Stimulated activated CD8-positive, alpha-beta memory T cell treated with anti-CD3 and anti-CD28 coated beads, Interleukin-7, amount 100 ng/mL, for 4 hours (primary cell): ENCODE results near the gene OR2T34.
"Not testable (repeated sequence)": the region's sequence is repeated elsewhere in the genome, so short reads cannot be mapped to it uniquely, and the experiment has no call there.

Experiments used
- DNase-seq, 2 donors: peaks; one replicate each; pipeline ENCODE4 v3.0.0-alpha.2; 2020; ENCODE audit warnings: low read depth in 2 of 2

OR2T34 gene

DNA sequence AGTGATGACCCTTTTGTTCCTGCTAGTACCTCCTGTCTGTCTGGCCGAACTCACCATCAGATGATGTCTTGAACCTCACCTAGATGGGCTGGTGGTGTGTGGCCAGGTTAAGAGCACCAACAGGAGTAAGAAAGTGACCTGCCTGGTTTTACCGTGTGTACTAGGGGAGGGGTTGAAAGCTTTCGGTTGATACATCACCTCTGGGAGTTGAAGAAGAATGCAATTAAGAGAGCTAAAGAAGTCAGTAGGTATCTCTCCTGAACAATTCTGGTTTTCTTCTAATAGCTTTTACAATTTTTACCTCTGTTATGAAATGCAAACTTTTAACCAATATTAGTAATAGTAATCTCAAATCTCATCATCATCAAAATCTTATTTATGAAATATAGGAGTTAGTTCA lies 11.9 kb downstream of the OR2T34 start, which contains the start of gene OR2T29:
Gene OR2T29 (minus strand): TSS at position 101 of the 400 bp plus-strand sequence. CDS start 3,281 bp downstream, outside the sequence.
- DNase-seq, result not testable (repeated sequence)

DNA sequence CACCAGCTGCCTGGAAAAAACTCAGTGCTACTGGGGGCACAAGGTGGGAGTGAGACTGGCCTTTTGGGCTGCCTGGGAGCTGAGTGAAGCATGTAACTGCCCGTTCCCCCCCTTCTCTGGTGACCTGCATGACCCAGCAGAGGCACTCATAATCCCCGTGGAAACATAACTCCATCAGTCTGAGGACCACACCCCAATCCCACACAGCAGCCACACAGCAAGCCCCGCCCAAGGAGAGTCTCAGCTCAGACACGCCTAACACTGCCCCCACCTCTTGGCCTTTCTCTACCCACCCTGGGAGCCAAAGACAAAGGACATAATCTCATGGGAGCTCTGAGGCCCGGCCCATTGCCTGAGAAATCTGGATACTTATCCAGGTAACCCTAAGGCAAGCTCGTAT lies 23.5 kb downstream of the OR2T34 start:
- DNase-seq, result not testable (repeated sequence)

DNA sequence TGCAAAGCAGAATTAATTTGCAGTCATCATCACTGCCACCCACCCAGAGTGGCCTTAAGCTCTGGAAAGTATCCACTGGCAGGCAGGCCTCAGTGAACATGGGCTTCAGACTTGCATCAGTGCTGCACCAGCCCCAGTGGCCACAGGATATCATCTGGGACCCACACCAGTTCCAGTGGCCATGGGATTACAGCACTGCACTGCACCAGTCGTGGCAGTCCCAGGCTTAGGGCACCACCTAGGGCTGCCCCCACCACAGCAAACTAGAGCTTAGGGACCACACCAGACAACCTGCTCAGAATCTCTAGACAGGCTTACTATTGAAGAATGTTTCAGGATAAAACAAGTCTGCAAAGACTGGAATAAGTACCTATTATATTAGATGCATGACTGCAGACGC lies 27.2 kb downstream of the OR2T34 start:
- DNase-seq, result not testable (repeated sequence)

DNA sequence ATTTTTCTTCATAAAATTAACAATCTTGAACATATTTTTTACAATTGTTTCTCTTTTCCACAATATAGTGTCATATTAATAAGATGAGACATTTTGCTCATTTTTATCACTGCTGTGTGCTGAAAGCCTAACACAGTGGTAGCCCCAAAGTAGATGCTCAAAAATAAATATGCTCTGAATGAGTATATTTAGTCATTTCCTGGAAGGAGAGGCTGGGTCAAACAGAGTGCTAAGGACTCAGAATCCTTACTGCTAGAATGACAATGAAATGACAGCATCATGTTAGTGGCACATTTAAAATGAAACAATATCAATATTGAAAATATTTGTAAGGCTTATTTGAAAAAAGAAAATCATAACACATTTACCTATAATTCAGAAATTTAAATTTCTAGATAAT lies 37.1 kb downstream of the OR2T34 start:
- DNase-seq, result not testable (repeated sequence)
